HG03575 (cell line): Measurements from ENCODE around the gene ASTN2.

Experiments
- ATAC-seq: cut with Tn5 transposase; IDR thresholded peaks from one replicate; pipeline ENCODE4 v1.9.1; 2021; ENCODE audit not compliant: unreplicated experiment, insufficient number of reproducible peaks, low FRiP score; ENCODE audit errors: extremely low read depth

Gene ASTN2

DNA sequence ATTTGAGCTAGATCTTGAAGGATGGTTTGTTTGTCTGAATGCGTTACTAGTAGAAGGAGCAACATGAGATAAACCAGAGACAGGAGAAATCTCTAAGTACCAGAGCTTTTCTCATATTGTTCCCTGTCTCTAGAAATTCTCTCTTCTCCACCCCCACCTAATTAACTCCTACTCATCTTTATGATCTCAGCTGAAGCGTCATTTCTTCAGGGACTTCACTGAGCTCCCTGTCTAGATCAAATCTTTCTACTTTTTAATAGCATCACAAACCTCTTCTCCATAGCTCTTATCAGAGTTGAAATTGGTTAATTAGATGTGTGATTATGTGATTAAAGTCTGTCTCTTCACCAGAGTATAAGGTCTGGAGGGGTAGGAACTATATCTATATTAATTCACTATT is 1035.0 kb downstream of the ASTN2 start:
- ATAC-seq: no peak

- no peak for ATAC-seq
Measured at GRCh38 chr9:116378873-116379272, 1036.0 kb downstream of the ASTN2 start.

GRCh38 chr9:116377179-116377798 is 1037.6 kb downstream of the ASTN2 start:
- no peak for ATAC-seq
